Neural cell (in vitro differentiated cells): ENCODE measurements around the gene SLC22A16.

Source experiments
- EP300 ChIP-seq: fragments of 450-650 bp; conservative IDR thresholded peaks from 2 replicates; pipeline ENCODE4 v1.6.1; 2014; ENCODE audit warnings: antibody characterized with exemption, mild to moderate bottlenecking, moderate library complexity; ENCODE audit not compliant: poor library complexity, severe bottlenecking
- EZH2 ChIP-seq: fragments of 200-600, 300-800 bp; shearing (Covaris generic), sonication (generic); IDR thresholded peaks from 2 replicates; pipeline ENCODE4 v1.6.1; 2014; ENCODE audit warnings: antibody characterized with exemption, low read length, borderline replicate concordance, mild to moderate bottlenecking; ENCODE audit not compliant: insufficient read depth, poor library complexity, severe bottlenecking
- POLR2AphosphoS5 ChIP-seq: IDR thresholded peaks from 2 replicates; pipeline ENCODE4 v1.6.1; 2012
- RAD21 ChIP-seq: fragments of 450-650 bp; conservative IDR thresholded peaks from 2 replicates; pipeline ENCODE4 v1.6.1; 2014; ENCODE audit warnings: antibody characterized with exemption, mild to moderate bottlenecking, moderate library complexity
- TAF1 ChIP-seq: IDR thresholded peaks from 2 replicates; pipeline ENCODE4 v1.6.1; 2012; ENCODE audit warnings: low read depth
- TF ChIP-seq, protein P1 (sequence below): fragments of 450-650 bp; IDR thresholded peaks from 2 replicates; pipeline ENCODE4 v1.5.1; 2014; ENCODE audit warnings: antibody characterized with exemption, mild to moderate bottlenecking, moderate library complexity; ENCODE audit not compliant: poor library complexity, severe bottlenecking
- TF ChIP-seq, protein P2 (sequence below): IDR thresholded peaks from 2 replicates; pipeline ENCODE4 v1.6.1; 2012; ENCODE audit warnings: borderline replicate concordance

DNA sequence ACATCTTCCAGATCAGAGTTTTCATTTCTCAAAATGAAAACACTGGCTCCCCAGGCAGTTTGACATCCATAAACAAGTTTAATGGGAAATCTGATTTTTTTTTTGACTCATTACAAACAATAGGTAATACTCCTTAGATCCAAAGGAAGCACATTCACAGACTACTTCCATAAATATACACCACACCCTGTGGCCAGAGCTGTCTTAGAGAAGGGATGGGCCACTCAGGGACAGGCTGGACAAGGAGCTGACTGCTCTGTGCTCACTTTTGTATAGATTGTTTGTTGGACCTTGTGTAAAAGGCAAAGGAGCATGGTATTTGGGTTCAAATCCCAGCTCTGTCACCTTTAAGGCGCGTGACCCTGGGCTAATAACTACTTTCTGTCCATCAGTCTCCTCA is 48.3 kb downstream of the SLC22A16 start:
- no peak for TF ChIP-seq EZH2
- TF ChIP-seq, protein P1, sequence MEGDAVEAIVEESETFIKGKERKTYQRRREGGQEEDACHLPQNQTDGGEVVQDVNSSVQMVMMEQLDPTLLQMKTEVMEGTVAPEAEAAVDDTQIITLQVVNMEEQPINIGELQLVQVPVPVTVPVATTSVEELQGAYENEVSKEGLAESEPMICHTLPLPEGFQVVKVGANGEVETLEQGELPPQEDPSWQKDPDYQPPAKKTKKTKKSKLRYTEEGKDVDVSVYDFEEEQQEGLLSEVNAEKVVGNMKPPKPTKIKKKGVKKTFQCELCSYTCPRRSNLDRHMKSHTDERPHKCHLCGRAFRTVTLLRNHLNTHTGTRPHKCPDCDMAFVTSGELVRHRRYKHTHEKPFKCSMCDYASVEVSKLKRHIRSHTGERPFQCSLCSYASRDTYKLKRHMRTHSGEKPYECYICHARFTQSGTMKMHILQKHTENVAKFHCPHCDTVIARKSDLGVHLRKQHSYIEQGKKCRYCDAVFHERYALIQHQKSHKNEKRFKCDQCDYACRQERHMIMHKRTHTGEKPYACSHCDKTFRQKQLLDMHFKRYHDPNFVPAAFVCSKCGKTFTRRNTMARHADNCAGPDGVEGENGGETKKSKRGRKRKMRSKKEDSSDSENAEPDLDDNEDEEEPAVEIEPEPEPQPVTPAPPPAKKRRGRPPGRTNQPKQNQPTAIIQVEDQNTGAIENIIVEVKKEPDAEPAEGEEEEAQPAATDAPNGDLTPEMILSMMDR = no peak
- TF ChIP-seq POLR2AphosphoS5 = no peak
- no peak for TF ChIP-seq RAD21
- TF ChIP-seq TAF1 = no peak
- no peak for TF ChIP-seq EP300
- TF ChIP-seq, protein P2, sequence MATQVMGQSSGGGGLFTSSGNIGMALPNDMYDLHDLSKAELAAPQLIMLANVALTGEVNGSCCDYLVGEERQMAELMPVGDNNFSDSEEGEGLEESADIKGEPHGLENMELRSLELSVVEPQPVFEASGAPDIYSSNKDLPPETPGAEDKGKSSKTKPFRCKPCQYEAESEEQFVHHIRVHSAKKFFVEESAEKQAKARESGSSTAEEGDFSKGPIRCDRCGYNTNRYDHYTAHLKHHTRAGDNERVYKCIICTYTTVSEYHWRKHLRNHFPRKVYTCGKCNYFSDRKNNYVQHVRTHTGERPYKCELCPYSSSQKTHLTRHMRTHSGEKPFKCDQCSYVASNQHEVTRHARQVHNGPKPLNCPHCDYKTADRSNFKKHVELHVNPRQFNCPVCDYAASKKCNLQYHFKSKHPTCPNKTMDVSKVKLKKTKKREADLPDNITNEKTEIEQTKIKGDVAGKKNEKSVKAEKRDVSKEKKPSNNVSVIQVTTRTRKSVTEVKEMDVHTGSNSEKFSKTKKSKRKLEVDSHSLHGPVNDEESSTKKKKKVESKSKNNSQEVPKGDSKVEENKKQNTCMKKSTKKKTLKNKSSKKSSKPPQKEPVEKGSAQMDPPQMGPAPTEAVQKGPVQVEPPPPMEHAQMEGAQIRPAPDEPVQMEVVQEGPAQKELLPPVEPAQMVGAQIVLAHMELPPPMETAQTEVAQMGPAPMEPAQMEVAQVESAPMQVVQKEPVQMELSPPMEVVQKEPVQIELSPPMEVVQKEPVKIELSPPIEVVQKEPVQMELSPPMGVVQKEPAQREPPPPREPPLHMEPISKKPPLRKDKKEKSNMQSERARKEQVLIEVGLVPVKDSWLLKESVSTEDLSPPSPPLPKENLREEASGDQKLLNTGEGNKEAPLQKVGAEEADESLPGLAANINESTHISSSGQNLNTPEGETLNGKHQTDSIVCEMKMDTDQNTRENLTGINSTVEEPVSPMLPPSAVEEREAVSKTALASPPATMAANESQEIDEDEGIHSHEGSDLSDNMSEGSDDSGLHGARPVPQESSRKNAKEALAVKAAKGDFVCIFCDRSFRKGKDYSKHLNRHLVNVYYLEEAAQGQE = no peak
